WTC11 (cell line): ENCODE data around the gene LRRC34. TPM values are rescaled to one million over a fixed set of nuclear protein-coding genes. Genes with fewer than 3 reads are reported as not detected.

Experiments
- ATAC-seq: fragments of 200-7000 bp; cut with Tn5 transposase; 2 replicates; pipeline ENCODE4 v1.10.0; 2021; ENCODE audit warnings: mild to moderate bottlenecking, moderate library complexity
- CTCF ChIA-PET: fragments of 300-600 bp; sonication (Branson Sonifier 250); formaldehyde crosslinking; loops from one replicate; lab custom pipeline; 2021; ENCODE audit warnings: antibody characterized with exemption; lab: Charles Lee
- POLR2A ChIA-PET: fragments of 350-600 bp; sonication (Branson Sonifier 250); formaldehyde crosslinking; loops from one replicate; lab custom pipeline; 2021; ENCODE audit warnings: antibody characterized with exemption; lab: Charles Lee
- DNase-seq: peaks from one replicate; pipeline ENCODE4 v3.0.0; 2021; ENCODE audit warnings: low spot score
- H3K27ac Mint-ChIP-seq: 2 replicates; pipeline ENCODE4 v1.8.0; 2021; ENCODE audit warnings: mixed read lengths
- H3K27me3 Mint-ChIP-seq: 2 replicates; pipeline ENCODE4 v1.8.0; 2021; ENCODE audit warnings: low read depth, mild to moderate bottlenecking, moderate library complexity, mixed read lengths
- H3K36me3 Mint-ChIP-seq: 2 replicates; pipeline ENCODE4 v1.8.0; 2021; ENCODE audit warnings: mixed read lengths
- H3K4me1 Mint-ChIP-seq: 2 replicates; pipeline ENCODE4 v1.8.0; 2022; ENCODE audit warnings: mixed read lengths
- H3K4me3 Mint-ChIP-seq: 2 replicates; pipeline ENCODE4 v1.8.0; 2021; ENCODE audit warnings: mild to moderate bottlenecking, moderate library complexity, mixed read lengths
- H3K9me3 Mint-ChIP-seq: 2 replicates; pipeline ENCODE4 v1.8.0; 2021; ENCODE audit warnings: mixed read lengths
- CBFB ChIP-seq: sonication (generic); formaldehyde crosslinking; IDR thresholded peaks from 2 replicates; pipeline ENCODE4 v1.8.1; 2022; ENCODE audit warnings: mild to moderate bottlenecking, low read depth, missing genetic modification reagents
- CDX4 ChIP-seq: fragments of 250-450 bp; sonication (Bioruptor Pico); IDR thresholded peaks from 2 replicates; pipeline ENCODE4 v1.9.0; 2021; ENCODE audit warnings: moderate library complexity, mild to moderate bottlenecking, inconsistent platforms, borderline replicate concordance
- E2F1 ChIP-seq: sonication (generic); formaldehyde crosslinking; IDR thresholded peaks from 2 replicates; pipeline ENCODE4 v1.8.0; 2022; ENCODE audit warnings: mild to moderate bottlenecking, missing genetic modification reagents
- EMX1 ChIP-seq: fragments of 250-450 bp; sonication (Bioruptor Pico); IDR thresholded peaks from 2 replicates; pipeline ENCODE4 v1.8.0; 2021; ENCODE audit warnings: mild to moderate bottlenecking
- FOXP1 ChIP-seq: sonication (generic); formaldehyde crosslinking; IDR thresholded peaks from 2 replicates; pipeline ENCODE4 v1.8.0; 2022; ENCODE audit warnings: missing genetic modification reagents, mild to moderate bottlenecking, moderate library complexity, borderline replicate concordance
- GRHL2 ChIP-seq: fragments of 250-450 bp; sonication (Bioruptor Pico); IDR thresholded peaks from 2 replicates; pipeline ENCODE4 v1.8.0; 2022; ENCODE audit warnings: mild to moderate bottlenecking, moderate library complexity; ENCODE audit not compliant: insufficient replicate concordance, severe bottlenecking
- JAZF1 ChIP-seq: fragments of 250-450 bp; sonication (Bioruptor Pico); IDR thresholded peaks from 2 replicates; pipeline ENCODE4 v1.9.0; 2021; ENCODE audit warnings: moderate library complexity, mild to moderate bottlenecking, inconsistent platforms
- NFATC4 ChIP-seq: fragments of 250-450 bp; sonication (Bioruptor Pico); IDR thresholded peaks from 2 replicates; pipeline ENCODE4 v1.9.0; 2021; ENCODE audit warnings: mild to moderate bottlenecking
- NFYB ChIP-seq: sonication (generic); formaldehyde crosslinking; conservative IDR thresholded peaks from 2 replicates; pipeline ENCODE4 v1.8.0; 2022; ENCODE audit warnings: low read depth, missing genetic modification reagents
- NR3C1 ChIP-seq: sonication (generic); formaldehyde crosslinking; conservative IDR thresholded peaks from 2 replicates; pipeline ENCODE4 v1.8.1; 2023; ENCODE audit warnings: low read depth, mild to moderate bottlenecking, missing genetic modification reagents
- OVOL2 ChIP-seq: fragments of 250-450 bp; sonication (Bioruptor Pico); IDR thresholded peaks from 2 replicates; pipeline ENCODE4 v1.9.0; 2021; ENCODE audit warnings: mild to moderate bottlenecking, borderline replicate concordance
- RELA ChIP-seq: sonication (generic); formaldehyde crosslinking; IDR thresholded peaks from 2 replicates; pipeline ENCODE4 v1.8.1; 2022; ENCODE audit warnings: missing genetic modification reagents, mild to moderate bottlenecking, borderline replicate concordance
- SP1 ChIP-seq: sonication (generic); formaldehyde crosslinking; conservative IDR thresholded peaks from 2 replicates; pipeline ENCODE4 v1.8.1; 2022; ENCODE audit warnings: missing genetic modification reagents
- TEAD4 ChIP-seq: sonication (generic); formaldehyde crosslinking; IDR thresholded peaks from 2 replicates; pipeline ENCODE4 v1.8.0; 2022; ENCODE audit warnings: mild to moderate bottlenecking, missing genetic modification reagents
- ZBTB21 ChIP-seq: sonication (generic); formaldehyde crosslinking; IDR thresholded peaks from 2 replicates; pipeline ENCODE4 v1.8.1; 2023; ENCODE audit warnings: mild to moderate bottlenecking, missing genetic modification reagents, borderline replicate concordance
- ZBTB43 ChIP-seq: sonication (generic); formaldehyde crosslinking; IDR thresholded peaks from 2 replicates; pipeline ENCODE4 v1.8.1; 2023; ENCODE audit warnings: mild to moderate bottlenecking, missing genetic modification reagents
- ZNF416 ChIP-seq: fragments of 250-450 bp; sonication (Bioruptor Pico); IDR thresholded peaks from 2 replicates; pipeline ENCODE4 v1.9.0; 2021; ENCODE audit warnings: mild to moderate bottlenecking, inconsistent platforms
- ZNF423 ChIP-seq: fragments of 250-450 bp; sonication (Bioruptor Pico); IDR thresholded peaks from 2 replicates; pipeline ENCODE4 v2.1.2; 2022; ENCODE audit warnings: mild to moderate bottlenecking, moderate library complexity
- ZNF512 ChIP-seq: sonication (generic); formaldehyde crosslinking; IDR thresholded peaks from 2 replicates; pipeline ENCODE4 v1.8.1; 2022; ENCODE audit warnings: missing genetic modification reagents, borderline replicate concordance
- total RNA-seq: library from RNA; stranded (reverse); gene quantifications from 3 replicates; pipeline ENCODE4 v1.2.3, GENCODE V29; 2021
- TF ChIP-seq, protein P1 (sequence below): fragments of 250-450 bp; sonication (Bioruptor Pico); IDR thresholded peaks from 2 replicates; pipeline ENCODE4 v1.9.0; 2021; ENCODE audit warnings: mild to moderate bottlenecking
- TF ChIP-seq, protein P2 (sequence below): fragments of 200-600 bp; IDR thresholded peaks from 2 replicates; pipeline ENCODE4 v1.8.0; 2022; ENCODE audit warnings: antibody characterized with exemption
- TF ChIP-seq, protein P3 (sequence below): fragments of 250-450 bp; sonication (Bioruptor Pico); conservative IDR thresholded peaks from 2 replicates; pipeline ENCODE4 v1.9.0; 2021; ENCODE audit warnings: mild to moderate bottlenecking

LRRC34 gene
- total RNA-seq, 1 experiment from 2014 or later, result 8.3 TPM

DNA sequence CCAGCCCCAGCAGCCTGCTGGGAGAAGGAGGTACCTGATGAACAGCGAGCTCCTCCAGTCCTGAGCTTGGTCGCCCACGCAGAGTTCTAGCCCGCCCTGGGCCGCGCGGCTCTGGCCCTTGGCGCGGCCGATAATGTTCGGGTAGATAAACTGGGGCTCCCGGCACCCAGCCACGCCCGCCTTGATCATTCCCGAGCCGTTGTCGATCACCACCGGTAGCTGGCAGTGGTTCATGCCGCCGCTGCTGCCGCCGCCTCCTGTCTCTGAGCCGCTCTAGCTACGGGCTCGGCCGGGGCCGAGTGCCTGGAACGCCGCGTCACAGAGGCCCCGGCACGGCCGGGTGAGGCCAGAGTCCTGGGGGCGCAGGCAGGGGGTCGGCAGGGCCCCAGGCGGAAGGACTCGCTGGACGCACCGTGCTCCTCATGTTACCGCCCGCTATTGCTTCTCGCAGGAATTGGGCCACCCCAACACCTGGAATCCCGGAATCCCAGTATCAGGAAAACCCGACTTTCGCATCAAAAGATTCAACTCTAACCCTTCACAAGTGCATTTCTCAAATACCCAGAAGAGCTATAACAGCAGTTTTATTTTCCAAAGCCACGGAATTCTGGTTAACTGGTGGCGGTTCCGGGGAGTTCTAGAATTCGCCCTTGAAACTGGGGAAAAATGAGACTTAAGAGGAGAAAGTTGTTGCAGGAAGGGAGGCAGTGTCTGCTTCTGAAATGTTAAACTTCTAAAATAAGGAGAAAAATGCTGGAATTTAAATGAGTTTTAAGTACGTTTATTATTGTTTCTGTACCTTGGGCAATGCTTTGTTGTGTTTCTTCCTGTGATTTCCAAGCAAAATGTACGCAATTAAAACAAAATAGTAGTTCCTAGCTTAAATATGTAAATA is 43.2 kb downstream of the LRRC34 start, which contains the start of gene ACTRT3 (continued):
- TF ChIP-seq CDX4 (CRISPR knock-in tag) (no peak), SP1 (CRISPR knock-in tag) (0 out of 2 replicates have a peak, but pooled peaks have one; percentile 15), ZNF423 (CRISPR knock-in tag) (peak; percentile 72), EMX1 (CRISPR knock-in tag) (no peak), RELA (no peak), NFYB (CRISPR knock-in tag) (no peak), E2F1 (CRISPR knock-in tag) (0 out of 2 replicates have a peak, but pooled peaks have one; percentile 19), NR3C1 (no peak)
- TF ChIP-seq, protein P1, sequence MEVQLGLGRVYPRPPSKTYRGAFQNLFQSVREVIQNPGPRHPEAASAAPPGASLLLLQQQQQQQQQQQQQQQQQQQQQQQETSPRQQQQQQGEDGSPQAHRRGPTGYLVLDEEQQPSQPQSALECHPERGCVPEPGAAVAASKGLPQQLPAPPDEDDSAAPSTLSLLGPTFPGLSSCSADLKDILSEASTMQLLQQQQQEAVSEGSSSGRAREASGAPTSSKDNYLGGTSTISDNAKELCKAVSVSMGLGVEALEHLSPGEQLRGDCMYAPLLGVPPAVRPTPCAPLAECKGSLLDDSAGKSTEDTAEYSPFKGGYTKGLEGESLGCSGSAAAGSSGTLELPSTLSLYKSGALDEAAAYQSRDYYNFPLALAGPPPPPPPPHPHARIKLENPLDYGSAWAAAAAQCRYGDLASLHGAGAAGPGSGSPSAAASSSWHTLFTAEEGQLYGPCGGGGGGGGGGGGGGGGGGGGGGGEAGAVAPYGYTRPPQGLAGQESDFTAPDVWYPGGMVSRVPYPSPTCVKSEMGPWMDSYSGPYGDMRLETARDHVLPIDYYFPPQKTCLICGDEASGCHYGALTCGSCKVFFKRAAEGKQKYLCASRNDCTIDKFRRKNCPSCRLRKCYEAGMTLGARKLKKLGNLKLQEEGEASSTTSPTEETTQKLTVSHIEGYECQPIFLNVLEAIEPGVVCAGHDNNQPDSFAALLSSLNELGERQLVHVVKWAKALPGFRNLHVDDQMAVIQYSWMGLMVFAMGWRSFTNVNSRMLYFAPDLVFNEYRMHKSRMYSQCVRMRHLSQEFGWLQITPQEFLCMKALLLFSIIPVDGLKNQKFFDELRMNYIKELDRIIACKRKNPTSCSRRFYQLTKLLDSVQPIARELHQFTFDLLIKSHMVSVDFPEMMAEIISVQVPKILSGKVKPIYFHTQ, result no peak

DNA sequence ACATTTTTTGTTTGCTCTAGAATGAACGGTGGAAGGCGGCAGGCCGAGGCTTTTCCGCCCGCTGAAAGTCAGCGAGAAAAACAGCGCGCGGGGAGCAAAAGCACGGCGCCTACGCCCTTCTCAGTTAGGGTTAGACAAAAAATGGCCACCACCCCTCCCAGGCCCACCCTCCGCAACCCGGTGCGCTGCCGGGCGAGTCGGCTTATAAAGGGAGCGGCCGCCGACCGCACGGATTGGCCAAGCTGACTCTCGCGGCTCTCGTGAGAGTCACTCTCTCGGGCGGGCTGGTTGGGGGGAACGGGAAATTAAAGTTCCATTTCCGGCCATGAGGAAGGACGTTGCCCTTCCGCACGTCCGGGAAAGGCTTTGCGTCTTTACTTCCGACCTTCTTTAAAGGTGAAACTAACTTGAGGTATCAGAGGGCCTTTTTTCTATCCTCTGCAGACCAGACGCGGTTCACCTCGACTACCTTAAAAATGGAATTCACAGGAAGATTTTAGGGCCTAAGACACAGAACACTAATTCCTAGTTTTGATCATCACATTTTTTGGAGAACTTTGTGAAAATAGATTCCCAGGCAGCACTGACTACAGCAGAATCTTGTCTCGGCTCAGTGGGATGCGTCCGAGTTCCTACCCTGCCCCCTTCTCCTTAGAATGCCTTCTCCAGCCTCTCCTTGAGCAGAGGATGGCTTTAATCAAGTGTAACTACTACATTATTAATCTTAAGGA is 47.7 kb downstream of the LRRC34 start, which contains the start of gene TERC:
Gene TERC, minus strand, starts transcription at position 179 of the 731 bp plus-strand sequence.
- CTCF ChIA-PET, result no interaction called here
- ATAC-seq, result peak; percentile 84
- POLR2A ChIA-PET, result interaction anchor here (1.6 kb wide), 1 partner anchor 8 kb away, joined by 5 read pairs; the partner anchor contains the start of gene MYNN
- peak within 1 kb of the TSS; percentile 98 for H3K27ac Mint-ChIP-seq
- H3K9me3 Mint-ChIP-seq, result peaks cover 11% of the 10 kb centered on the region
- H3K36me3 Mint-ChIP-seq, result peaks cover 3% of the 10 kb centered on the region; the same call in 1 of the 2 replicates
- H3K4me1 Mint-ChIP-seq, result peaks cover 12% of the 10 kb centered on the region
- H3K4me3 Mint-ChIP-seq, result peak within 1 kb of the TSS; percentile 91
- peak; percentile 88 for DNase-seq
- H3K27me3 Mint-ChIP-seq, result no peaks in the 10 kb centered on the region
- no peak for TF ChIP-seq ZBTB43 (CRISPR knock-in tag)
- TF ChIP-seq FOXP1 (CRISPR knock-in tag), result no peak
- peak; percentile 52; the same call in 1 of the 2 replicates for TF ChIP-seq NFYB (CRISPR knock-in tag)
- TF ChIP-seq, protein P2, sequence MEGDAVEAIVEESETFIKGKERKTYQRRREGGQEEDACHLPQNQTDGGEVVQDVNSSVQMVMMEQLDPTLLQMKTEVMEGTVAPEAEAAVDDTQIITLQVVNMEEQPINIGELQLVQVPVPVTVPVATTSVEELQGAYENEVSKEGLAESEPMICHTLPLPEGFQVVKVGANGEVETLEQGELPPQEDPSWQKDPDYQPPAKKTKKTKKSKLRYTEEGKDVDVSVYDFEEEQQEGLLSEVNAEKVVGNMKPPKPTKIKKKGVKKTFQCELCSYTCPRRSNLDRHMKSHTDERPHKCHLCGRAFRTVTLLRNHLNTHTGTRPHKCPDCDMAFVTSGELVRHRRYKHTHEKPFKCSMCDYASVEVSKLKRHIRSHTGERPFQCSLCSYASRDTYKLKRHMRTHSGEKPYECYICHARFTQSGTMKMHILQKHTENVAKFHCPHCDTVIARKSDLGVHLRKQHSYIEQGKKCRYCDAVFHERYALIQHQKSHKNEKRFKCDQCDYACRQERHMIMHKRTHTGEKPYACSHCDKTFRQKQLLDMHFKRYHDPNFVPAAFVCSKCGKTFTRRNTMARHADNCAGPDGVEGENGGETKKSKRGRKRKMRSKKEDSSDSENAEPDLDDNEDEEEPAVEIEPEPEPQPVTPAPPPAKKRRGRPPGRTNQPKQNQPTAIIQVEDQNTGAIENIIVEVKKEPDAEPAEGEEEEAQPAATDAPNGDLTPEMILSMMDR, result no peak
- no peak for TF ChIP-seq ZBTB21
- TF ChIP-seq ZNF416 (CRISPR knock-in tag), result peak; percentile 95
- no peak for TF ChIP-seq TEAD4 (CRISPR knock-in tag)
- no peak for TF ChIP-seq ZNF512 (CRISPR knock-in tag)
- TF ChIP-seq OVOL2 (CRISPR knock-in tag), result peak; percentile 89; the same call in 1 of the 2 replicates
- TF ChIP-seq CBFB (CRISPR knock-in tag), result no peak
- TF ChIP-seq NFATC4 (CRISPR knock-in tag), result peak; percentile 89
- TF ChIP-seq, protein P3, sequence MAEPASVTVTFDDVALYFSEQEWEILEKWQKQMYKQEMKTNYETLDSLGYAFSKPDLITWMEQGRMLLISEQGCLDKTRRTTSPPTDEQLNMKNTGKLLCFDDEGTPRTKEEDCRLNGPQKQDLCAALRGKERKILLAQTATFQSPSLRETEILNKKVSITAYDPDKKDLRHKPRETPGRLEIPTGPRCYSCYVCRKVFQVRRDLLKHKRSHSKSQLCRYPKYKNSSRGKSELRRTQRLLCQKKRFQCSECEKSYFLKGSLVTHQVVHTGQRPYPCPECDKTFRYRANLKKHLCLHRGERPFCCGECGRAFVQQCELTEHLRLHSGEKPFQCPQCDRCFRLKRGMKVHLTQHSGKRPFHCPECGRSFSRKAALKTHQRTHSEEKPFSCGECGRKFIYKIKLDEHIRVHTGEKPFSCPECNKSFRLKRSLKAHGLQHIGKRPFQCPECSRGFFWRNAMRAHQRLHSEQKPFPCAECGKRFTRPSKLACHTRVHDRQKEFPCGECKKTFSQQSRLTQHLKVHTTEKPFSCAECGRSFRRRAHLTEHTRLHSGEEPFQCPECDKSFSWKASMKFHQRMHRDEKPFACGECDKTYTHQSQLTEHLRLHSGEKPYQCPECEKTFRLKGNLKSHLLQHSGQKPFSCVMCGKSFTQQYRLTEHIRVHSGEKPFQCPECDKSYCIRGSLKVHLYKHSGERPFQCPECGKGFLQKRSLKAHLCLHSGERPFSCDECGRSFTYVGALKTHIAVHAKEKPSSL (CRISPR knock-in tag), result peak; percentile 80; the same call in 1 of the 2 replicates
- no peak for TF ChIP-seq JAZF1 (CRISPR knock-in tag)
- no peak for TF ChIP-seq GRHL2 (CRISPR knock-in tag)
